C1 segment of cervical spinal cord (tissue), 14 donors: ENCODE results near the gene C16orf74.

Experiments
- DNase-seq, 14 donors: peaks; one replicate each; lab custom pipeline; 2025; lab: John Stamatoyannopoulos, UW

C16orf74 gene

GRCh38 chr16:85718682-85719081, 32.2 kb downstream of the C16orf74 start:
- DNase-seq: no peak

GRCh38 chr16:85718153-85718477, 32.8 kb downstream of the C16orf74 start:
- no peak for DNase-seq

DNA sequence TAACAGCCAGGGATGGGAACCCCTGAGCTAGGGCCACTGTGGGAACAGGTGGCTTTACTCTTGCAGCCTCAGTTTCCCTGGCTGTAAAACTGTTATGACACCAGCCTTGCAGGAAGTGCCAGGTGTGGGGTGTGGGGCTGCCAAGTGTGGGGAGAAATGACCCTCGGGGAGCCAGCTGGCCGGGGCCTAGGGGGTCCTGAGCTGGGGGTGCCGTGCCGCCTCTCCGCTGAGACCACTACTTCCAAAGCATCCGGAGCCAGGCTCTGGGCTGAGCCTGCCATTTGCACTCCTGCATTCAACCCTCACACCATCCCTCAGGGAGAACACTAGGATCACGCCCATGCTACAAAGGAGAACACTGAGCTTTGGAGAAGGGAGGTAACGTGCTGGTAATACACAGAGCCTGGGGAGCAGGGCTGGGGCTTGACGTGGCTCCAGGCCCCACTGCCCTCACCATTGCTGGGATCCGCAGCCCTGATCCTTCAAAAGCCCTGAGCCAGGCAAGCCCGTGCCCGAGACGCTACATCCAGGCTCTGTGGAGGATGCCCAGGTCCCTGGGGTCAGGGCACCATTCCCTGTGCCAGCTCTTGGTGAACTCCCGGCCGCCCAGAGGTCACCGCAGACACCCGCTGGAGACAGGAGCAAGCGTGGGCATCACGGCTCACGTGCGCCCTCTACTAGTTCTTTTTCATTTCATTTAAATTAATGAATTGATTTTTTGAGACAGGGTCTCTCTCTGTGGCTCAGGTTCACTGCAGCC, 33.3 kb downstream of the C16orf74 start:
- peak in 9 of 14 donors; percentile 8 to 52 (median 33) for DNase-seq

- peak in 3 of 14 donors; percentile 9 to 22 (median 15) for DNase-seq
Measured at GRCh38 chr16:85716680-85717038, 34.2 kb downstream of the C16orf74 start.

GRCh38 chr16:85716022-85716679, 34.7 kb downstream of the C16orf74 start:
- DNase-seq: no peak

DNA sequence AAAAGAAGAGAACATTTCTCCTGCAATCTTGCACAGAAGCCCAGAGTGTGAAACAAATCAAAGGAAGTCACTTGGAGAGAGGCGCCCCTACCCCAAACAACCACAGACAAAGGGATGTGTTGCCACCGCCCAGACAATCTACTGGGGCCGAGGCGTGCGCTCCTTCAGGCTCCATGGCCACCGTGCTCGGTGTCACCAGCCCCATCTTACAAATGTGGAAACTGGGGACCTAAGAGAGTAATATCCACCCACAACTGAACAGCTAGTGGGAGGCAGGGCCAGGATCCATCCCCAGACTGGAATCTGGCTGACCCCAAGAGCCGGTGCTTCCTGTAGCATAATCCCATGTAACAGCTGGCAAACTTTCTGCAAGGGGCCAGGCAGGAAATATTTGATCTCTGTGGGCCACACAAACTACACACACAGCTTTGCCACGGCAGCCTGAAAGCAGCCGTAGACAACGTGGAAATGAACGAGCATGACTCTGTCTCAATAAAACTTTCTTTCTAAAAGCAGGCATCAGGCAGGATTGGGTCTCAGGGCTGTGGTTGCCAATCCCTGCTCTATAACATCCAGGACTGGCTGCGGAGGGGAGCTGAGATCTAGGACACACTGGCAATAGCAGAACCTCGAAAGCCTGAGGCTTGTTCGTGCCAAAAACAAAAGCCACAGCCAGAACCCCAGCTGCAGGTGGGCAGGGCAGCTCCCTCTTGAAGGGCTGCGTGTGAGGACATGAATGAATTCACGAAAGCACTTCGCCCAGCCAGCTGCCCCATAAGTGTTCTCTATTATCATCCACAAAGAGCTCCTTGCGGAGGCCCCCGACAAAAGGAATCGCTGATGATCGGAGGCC, 35.5 kb downstream of the C16orf74 start:
- DNase-seq: no peak

DNA sequence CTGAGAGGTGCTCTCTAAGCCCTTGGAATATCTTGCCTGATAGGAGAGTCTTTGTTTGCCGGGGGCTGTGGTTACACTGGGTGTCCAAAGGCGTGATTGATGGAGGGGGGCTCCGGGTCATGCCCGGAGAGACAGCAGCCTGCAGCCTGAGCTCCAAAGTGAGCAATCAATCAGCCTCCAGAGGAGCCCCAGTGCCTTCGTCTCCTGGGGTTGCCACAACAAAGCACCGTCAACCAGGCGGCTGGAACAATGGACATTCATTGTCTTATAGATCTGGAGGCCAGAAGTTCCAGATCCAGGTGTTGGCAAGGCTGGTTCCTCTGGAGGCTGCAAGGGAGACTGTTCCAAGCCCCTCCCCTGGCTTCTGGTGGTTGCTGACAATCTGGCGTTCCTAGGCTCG, 38.1 kb downstream of the C16orf74 start:
- no peak for DNase-seq

- DNase-seq: no peak
Measured at GRCh38 chr16:85711982-85712587, 38.8 kb downstream of the C16orf74 start.

GRCh38 chr16:85710732-85711131, 40.2 kb downstream of the C16orf74 start:
- no peak for DNase-seq

DNA sequence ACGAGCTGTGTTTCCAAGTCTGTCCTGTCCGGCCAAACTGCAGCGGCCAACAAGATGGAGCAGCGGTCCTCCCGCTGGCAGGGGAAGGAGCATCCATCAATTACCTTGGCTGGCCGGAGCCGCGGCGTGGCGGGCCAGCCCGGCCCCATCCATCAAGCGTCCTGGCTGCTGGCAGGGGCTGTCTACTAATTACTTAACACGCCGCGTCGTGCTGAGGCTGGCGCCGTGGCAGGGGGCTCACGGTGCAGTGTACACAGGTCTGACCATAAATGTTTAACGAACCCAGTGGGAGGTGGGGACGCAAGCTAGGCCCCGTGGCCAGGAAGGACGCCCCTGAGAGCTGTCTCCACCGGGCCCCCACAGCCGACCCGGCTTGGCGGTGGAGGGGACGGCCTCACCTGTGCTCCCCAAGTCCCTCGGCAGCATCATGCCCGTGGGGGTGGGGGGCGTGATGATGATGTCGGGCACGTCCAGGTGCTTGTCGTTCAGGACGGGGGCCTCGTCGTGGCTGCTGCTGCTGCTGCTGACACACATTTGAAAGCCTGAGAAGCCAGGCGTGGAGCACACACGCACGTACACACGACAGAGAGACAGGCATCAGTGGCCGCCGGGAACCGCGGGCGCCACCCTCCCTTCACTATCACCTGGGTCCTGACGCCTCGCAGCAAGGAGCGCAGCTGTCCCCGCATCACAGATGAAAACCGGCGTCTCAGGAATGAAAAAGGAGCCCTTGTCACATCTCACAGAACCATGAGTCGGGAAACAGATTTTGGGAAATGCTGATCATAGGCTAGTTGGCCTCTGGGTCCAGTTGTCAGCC, 40.9 kb downstream of the C16orf74 start:
- peak in 1 of 14 donors; percentile 17 for DNase-seq

DNA sequence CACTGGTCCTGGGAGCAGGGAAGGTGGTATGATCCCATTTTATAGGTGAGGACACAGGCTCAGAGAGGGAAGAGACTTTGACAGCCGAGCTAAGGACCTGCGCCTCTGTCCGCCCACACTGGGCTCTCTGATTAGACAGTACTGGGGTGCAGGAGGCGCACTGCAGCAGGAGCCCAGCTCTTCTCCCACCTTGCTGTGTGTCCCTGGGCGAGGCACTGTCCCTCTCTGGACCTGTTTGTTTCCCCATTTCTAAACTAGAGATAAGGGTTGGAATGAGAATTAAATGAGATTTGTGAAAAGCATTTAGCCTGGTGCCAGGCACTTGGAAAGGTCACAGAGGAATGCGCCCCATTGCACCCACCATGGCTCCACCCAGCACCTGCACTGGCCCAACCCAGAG, 42.6 kb downstream of the C16orf74 start:
- DNase-seq: no peak

DNA sequence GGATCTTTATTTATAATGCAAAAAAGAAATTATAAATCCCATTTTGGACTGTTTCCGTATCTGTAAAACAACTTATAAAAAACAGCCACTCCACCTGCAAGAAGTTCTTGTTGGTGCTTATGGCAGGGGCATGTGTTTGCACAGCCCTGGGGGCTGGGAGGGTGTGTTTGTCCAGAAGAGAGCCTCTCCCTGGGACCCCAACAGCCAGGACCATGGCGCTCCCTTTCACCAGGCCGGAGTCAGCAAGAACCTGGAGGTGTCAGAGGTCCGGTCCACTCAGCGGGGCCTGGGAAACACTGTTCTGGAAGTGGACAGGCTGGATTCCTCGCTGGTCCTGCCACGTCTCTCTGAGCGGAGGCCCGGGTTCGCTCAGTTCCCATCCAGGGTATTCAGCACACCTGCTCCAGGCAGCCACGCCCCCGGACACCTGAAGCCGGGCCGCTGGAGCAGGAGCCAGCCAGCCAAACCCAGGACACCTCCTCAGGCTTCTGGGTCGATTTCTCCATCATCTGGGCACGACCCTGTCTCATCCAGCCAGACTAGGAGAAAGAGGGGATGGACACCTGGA, 43.3 kb downstream of the C16orf74 start:
- no peak for DNase-seq

DNA sequence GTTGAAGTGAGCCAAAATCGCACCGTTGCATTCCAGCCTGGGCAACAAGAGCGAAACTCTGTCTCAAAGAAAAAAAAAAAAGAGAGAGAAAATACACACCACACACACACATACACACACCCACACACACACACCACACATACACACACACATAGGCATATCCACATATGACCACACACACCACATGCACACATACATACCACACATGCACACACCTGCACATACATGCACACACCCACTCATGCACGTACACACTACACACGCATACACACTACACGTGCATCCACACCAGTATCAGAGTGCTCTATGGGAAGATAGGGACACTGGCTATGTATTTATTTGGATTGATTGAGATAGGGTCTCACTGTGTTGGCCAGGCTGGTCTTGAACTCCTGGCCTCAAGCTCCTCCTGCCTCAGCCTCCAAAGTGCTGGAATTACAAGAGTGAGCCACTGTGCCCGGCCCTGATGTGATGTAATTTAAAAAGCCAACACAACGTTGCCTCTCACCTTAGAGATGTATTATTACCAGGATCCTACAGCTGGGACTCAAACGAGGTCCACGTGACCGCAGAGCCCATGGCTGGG, 44.4 kb downstream of the C16orf74 start:
- DNase-seq: no peak

DNA sequence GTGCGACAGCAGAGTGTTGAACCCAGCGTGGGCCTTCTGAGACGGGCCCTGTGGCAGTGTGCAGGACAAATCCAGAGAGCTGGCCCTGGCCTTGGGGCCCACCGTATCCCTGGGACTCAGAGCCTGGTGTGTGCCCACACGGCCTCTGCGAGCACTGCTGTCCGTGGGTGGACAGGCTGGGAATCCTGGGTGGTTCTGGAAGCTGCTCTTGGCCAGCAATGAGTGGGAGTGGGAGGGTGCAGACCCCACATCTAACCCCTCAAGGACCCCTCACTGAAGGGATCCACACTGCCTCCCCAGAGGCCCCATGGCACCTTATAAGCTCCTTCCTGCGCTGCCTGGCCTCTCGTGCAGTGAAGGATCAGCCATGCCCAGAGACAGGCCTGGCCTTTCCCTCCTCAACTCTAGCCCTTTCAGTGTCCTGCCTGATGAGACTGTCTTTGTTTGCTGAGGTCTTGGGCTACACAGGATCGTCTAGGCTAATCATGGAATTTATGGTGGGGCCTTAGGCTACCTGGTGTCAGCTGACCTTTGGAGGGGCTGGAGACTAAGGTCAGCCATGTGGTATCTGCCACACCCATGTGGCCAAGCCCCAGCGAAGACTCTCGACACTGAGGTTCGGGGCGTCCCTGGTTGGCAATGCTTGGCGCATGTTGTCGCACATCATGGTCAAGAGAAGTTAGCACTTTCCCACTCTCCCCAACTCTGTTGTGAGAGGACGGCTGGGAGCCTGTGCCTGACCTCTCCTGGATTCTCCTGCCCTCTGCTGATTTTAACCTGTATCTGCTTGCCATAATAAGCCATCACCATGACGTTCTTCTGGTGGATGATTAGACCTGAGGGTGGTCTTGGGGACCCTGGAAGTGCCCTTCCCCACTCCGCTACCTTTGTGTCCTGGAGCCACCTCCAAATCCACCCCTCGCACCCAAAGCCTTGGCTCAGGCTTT, 45.7 kb downstream of the C16orf74 start:
- DNase-seq: no peak

- DNase-seq: no peak
Measured at GRCh38 chr16:85704011-85704410, 46.9 kb downstream of the C16orf74 start.

- peak in 2 of 14 donors; percentile 18 to 25 for DNase-seq
Measured at GRCh38 chr16:85699628-85700027, 51.3 kb downstream of the C16orf74 start.

DNA sequence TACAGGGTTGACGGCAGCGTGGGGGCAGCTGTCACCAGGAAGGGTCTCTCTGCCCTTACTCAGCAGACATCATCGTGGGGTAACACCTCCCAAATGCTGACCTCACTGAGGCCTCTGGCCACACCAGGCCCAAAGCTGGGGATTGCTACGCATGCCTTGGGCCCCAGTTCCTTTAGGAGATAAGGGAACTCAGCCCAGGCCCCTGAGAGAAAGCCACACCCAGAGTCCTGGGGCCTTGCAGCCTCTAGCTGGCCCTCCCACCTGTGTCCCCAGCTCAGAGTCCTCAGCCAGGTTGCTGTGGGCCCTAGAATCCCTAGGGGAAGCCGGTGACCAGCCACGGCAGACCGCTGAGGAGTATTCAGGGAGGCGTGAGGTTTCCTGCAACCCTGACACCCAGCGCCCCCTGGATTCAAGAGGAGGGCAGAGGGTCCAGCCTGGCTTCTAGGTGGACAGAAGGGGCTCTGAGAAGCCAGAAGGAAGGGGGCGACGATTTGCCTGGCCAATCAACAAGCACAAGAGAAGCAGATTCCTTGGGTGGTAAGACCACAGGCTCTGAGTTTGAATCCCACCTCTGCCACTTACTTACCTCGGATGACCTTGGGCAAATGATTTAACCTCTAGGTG, 51.8 kb downstream of the C16orf74 start:
- no peak for DNase-seq

- no peak for DNase-seq
Measured at GRCh38 chr16:85698459-85698891, 52.4 kb downstream of the C16orf74 start.

DNA sequence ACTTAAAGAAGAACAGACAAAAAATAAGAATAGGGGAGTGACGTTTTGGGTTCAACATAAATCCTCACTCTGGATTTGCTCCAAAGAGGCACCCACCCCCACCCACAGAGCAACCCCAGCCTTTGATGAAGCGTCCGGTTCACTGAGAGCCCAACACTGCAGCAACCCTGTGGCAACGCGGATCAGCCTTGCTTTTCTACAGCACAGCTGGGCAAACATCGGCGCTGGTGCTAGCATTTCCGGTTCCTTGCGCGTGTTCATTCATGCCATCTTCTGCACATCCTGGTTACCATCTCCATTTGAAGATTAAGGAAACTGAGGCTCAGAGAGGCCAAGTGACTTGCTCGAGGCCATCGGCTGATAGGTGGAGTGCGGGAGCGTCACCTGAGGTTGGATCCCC, 53.5 kb downstream of the C16orf74 start:
- DNase-seq: no peak
